Hepatocyte (in vitro differentiated cells): ENCODE results near the gene HS6ST2. TPM values are rescaled to one million over a fixed set of nuclear protein-coding genes. Genes with fewer than 3 reads are reported as not detected.

Experiments
- DNase-seq: peaks from one replicate; pipeline ENCODE4 v3.0.0-alpha.2; 2016; ENCODE audit warnings: low spot score
- H2AFZ ChIP-seq: fragments of 200-600 bp; sonication (generic); 2 replicates; pipeline ENCODE4 v1.6.0; 2016; ENCODE audit warnings: antibody characterized with exemption, mild to moderate bottlenecking
- H3K27ac ChIP-seq: fragments of 200-600 bp; sonication (generic); 2 replicates; pipeline ENCODE4 v1.5.1; 2016; ENCODE audit warnings: mild to moderate bottlenecking
- H3K27me3 ChIP-seq: fragments of 200-600 bp; sonication (generic); 2 replicates; pipeline ENCODE4 v1.6.1; 2016
- H3K36me3 ChIP-seq: fragments of 200-600 bp; sonication (generic); replicated peaks from 2 replicates; pipeline ENCODE4 v1.5.1; 2016; ENCODE audit warnings: low read depth; ENCODE audit not compliant: insufficient read depth
- H3K4me1 ChIP-seq: fragments of 200-600 bp; sonication (generic); 2 replicates; pipeline ENCODE4 v1.5.1; 2016; ENCODE audit warnings: mild to moderate bottlenecking, moderate library complexity; ENCODE audit not compliant: insufficient read depth
- H3K4me2 ChIP-seq: fragments of 200-600 bp; sonication (generic); 2 replicates; pipeline ENCODE4 v1.6.0; 2016
- H3K4me3 ChIP-seq: fragments of 200-600 bp; sonication (generic); 2 replicates; pipeline ENCODE4 v1.5.1; 2016; ENCODE audit warnings: mild to moderate bottlenecking
- H3K79me2 ChIP-seq: fragments of 200-600 bp; sonication (generic); 2 replicates; pipeline ENCODE4 v1.6.0; 2017; ENCODE audit warnings: mild to moderate bottlenecking
- H3K9me2 ChIP-seq: fragments of 200-600 bp; sonication (generic); replicated peaks from 2 replicates; pipeline ENCODE4 v1.6.0; 2017; ENCODE audit warnings: mild to moderate bottlenecking; ENCODE audit not compliant: insufficient read depth
- H3K9me3 ChIP-seq: fragments of 200-600 bp; sonication (generic); 2 replicates; pipeline ENCODE4 v1.5.1; 2016; ENCODE audit warnings: low read depth, mild to moderate bottlenecking
- H4K20me1 ChIP-seq: fragments of 200-600 bp; sonication (generic); 2 replicates; pipeline ENCODE4 v1.6.0; 2016; ENCODE audit warnings: mild to moderate bottlenecking; ENCODE audit not compliant: insufficient read depth, poor library complexity, severe bottlenecking
- CTCF ChIP-seq: fragments of 200-600 bp; sonication (generic); IDR thresholded peaks from 2 replicates; pipeline ENCODE4 v1.5.1; 2016; ENCODE audit warnings: antibody characterized with exemption, mild to moderate bottlenecking; ENCODE audit not compliant: poor library complexity
- EZH2 ChIP-seq: fragments of 200-600 bp; sonication (generic); IDR thresholded peaks from 2 replicates; pipeline ENCODE4 v1.6.1; 2016; ENCODE audit warnings: antibody characterized with exemption, mild to moderate bottlenecking, borderline replicate concordance
- EZH2phosphoT487 ChIP-seq: fragments of 200-600 bp; sonication (generic); IDR thresholded peaks from one replicate; pipeline ENCODE4 v1.6.1; 2018; ENCODE audit warnings: antibody characterized with exemption, mild to moderate bottlenecking, low read depth, moderate library complexity; ENCODE audit not compliant: unreplicated experiment, severe bottlenecking
- WGBS: methylation state at CpG from one replicate; pipeline ENCODE4 v1.1.6; 2016; ENCODE audit warnings: low lambda C conversion rate; ENCODE audit errors: missing lambda C conversion rate; 5-methylcytosine and 5-hydroxymethylcytosine counted together
- polyA plus RNA-seq: library from polyadenylated mRNA; unstranded; fragments of >200 nt; fragmentation: Nextera tagmentation; extraction: Ambion mirVana; gene quantifications from 2 replicates; pipeline ENCODE4 v1.2.1, GENCODE V29; 2016
- total RNA-seq: library from RNA; depleted of rRNA; stranded (reverse); fragments of >200 nt; gene quantifications from 2 replicates; pipeline ENCODE4 v1.2.3, GENCODE V29; 2014

Gene HS6ST2
- total and polyA plus RNA-seq, 2 experiments from 2014 or later, result 17.4 to 21.9 TPM

- TF ChIP-seq EZH2 (no peak), EZH2phosphoT487 (no peak), CTCF (no peak)
- Histone ChIP-seq H3K79me2 (no peaks in the 10 kb centered on the region), H4K20me1 (no peaks in the 10 kb centered on the region), H3K9me3 (no peaks in the 10 kb centered on the region), H3K9me2 (no peaks in the 10 kb centered on the region), H3K27ac (no peak overlapping the region), H3K36me3 (no peaks in the 10 kb centered on the region), H3K27me3 (no peaks in the 10 kb centered on the region), H2AFZ (no peak overlapping the region), H3K4me1 (no peaks in the 10 kb centered on the region), H3K4me2 (no peak overlapping the region), H3K4me3 (no peak overlapping the region)
- WGBS, result 57% methylated on average over 5 of the region's 5 CpGs
- DNase-seq, result no peak
Measured at GRCh38 chrX:132843363-132843762, 115.1 kb downstream of the HS6ST2 start.

- DNase-seq, result no peak
- Histone ChIP-seq H3K4me3 (no peak overlapping the region), H3K27me3 (no peaks in the 10 kb centered on the region), H3K36me3 (no peaks in the 10 kb centered on the region), H2AFZ (no peak overlapping the region), H3K9me3 (no peaks in the 10 kb centered on the region), H3K9me2 (no peaks in the 10 kb centered on the region), H3K4me2 (no peak overlapping the region), H3K79me2 (no peaks in the 10 kb centered on the region), H3K4me1 (no peaks in the 10 kb centered on the region), H4K20me1 (no peaks in the 10 kb centered on the region), H3K27ac (no peak overlapping the region)
- 51% methylated on average over 4 of the region's 4 CpGs for WGBS
- no peak for TF ChIP-seq CTCF
- no peak for TF ChIP-seq EZH2phosphoT487
- TF ChIP-seq EZH2, result no peak
Measured at GRCh38 chrX:132842460-132843238, 115.8 kb downstream of the HS6ST2 start.

- no peak overlapping the region for H3K4me3 ChIP-seq
- WGBS, result 51% methylated on average over 5 of the region's 5 CpGs
- no peak overlapping the region for H2AFZ ChIP-seq
- H3K36me3 ChIP-seq, result no peaks in the 10 kb centered on the region
- peaks cover 6% of the 10 kb centered on the region for H3K4me1 ChIP-seq
- H3K79me2 ChIP-seq, result no peaks in the 10 kb centered on the region
- no peak for TF ChIP-seq CTCF
- H4K20me1 ChIP-seq, result no peaks in the 10 kb centered on the region
- no peaks in the 10 kb centered on the region for H3K27me3 ChIP-seq
- no peaks in the 10 kb centered on the region for H3K9me2 ChIP-seq
- no peaks in the 10 kb centered on the region for H3K9me3 ChIP-seq
- no peak overlapping the region for H3K4me2 ChIP-seq
- DNase-seq, result peak; percentile 4
- H3K27ac ChIP-seq, result peak overlapping the region; percentile 62
Measured at GRCh38 chrX:132837967-132838366, 120.5 kb downstream of the HS6ST2 start.
